GM21381 (cell line): Measurements from ENCODE around the gene TRAF5.

ENCODE experiments used
- ATAC-seq: cut with Tn5 transposase; IDR thresholded peaks from one replicate; pipeline ENCODE4 v1.9.1; 2021; ENCODE audit warnings: mild to moderate bottlenecking, moderate library complexity; ENCODE audit not compliant: unreplicated experiment

Gene TRAF5

DNA sequence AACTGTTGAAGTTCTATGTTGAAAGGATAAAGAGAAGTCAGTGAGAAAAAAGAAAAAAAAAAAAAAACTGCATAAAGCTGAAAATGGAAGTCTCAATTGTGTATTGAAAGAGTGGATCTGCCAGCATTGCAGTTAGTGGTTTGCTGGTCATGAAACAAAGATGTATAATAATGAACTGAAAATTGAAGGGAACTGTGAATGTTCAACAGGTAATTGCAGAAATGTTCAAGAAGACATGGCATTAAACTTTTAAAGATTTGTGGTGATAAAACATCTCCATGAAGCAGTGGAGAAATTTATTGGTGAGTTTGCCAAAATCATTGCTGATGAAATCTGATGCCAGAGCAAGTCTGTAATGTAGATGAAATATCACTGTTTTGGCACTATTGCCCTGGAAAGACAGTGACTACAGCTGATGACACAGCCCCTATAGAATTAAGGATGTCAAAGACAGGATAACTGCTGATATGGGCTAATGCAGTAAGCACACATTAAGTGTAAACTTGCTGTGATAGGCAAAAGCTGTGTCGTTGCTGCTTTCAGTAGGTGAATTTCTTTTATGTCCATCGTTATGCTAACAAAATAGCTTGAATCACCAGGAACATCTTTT is 94.3 kb downstream of the TRAF5 start:
- no peak for ATAC-seq

DNA sequence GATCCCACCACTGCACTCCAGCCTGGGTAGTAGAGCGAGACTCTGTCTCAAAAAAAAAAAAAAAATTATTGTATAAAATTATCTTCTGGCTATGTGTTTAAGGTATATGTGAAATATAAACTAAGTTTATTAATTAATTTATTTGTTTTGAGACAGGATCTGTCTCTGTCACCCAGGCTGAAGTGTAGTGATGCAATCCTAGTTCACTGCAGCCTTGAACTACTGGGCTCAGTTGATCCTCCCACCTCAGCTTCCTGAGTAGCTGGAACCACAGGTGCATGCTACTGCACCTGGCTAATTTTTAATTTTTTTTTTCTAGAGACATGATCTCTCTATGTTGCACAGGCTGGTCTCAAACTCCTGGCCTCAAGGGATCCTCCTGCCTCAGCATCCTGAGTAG is 97.4 kb downstream of the TRAF5 start:
- ATAC-seq, result no peak
